Loucy (cell line): ENCODE data around the gene BCAS3.

Experiments used
- EZH2phosphoT487 ChIP-seq: fragments of 200-600 bp; IDR thresholded peaks from 2 replicates; pipeline ENCODE4 v1.6.1; 2018; ENCODE audit warnings: antibody characterized with exemption, mild to moderate bottlenecking, moderate library complexity, borderline replicate concordance
- TF ChIP-seq, protein P1 (sequence below): fragments of 200-600 bp; sonication (generic); conservative IDR thresholded peaks from 2 replicates; pipeline ENCODE4 v1.5.1; 2014; ENCODE audit warnings: mild to moderate bottlenecking, antibody characterized with exemption, low read length

DNA sequence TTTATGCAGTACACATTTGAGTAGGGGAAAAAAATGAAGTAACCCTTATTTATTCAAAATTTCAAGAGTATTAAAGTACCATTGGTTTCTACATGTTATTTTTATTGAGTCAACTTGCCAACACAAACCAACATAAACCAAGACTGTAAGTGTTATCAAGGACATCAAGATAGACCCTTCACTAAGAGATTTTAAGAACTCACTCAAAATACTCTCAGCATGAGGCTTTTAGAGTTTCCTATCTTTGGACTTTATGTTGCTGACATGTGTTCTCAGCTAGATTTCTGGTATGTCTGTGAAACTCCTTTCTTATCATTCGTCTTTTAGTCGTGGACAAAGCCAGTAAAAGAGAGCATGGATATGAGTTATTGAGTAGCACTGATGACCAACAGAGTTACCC lies 509.4 kb downstream of the BCAS3 start:
- TF ChIP-seq, protein P1, sequence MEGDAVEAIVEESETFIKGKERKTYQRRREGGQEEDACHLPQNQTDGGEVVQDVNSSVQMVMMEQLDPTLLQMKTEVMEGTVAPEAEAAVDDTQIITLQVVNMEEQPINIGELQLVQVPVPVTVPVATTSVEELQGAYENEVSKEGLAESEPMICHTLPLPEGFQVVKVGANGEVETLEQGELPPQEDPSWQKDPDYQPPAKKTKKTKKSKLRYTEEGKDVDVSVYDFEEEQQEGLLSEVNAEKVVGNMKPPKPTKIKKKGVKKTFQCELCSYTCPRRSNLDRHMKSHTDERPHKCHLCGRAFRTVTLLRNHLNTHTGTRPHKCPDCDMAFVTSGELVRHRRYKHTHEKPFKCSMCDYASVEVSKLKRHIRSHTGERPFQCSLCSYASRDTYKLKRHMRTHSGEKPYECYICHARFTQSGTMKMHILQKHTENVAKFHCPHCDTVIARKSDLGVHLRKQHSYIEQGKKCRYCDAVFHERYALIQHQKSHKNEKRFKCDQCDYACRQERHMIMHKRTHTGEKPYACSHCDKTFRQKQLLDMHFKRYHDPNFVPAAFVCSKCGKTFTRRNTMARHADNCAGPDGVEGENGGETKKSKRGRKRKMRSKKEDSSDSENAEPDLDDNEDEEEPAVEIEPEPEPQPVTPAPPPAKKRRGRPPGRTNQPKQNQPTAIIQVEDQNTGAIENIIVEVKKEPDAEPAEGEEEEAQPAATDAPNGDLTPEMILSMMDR: no peak
- TF ChIP-seq EZH2phosphoT487: no peak
